Left lung (tissue), 10 donors: Measurements from ENCODE around the gene FCHSD2. TPM values are rescaled to one million over a fixed set of nuclear protein-coding genes. Genes with fewer than 3 reads are reported as not detected.

Source experiments
- ATAC-seq: fragments of 200-7000 bp; cut with Tn5 transposase; one replicate; pipeline ENCODE4 v1.9.1; 2020; ENCODE audit warnings: moderate library complexity
- DNase-seq, 4 donors: peaks; one replicate each; pipeline ENCODE4 v3.0.0-alpha.2; 2013 to 2020
- H3K27ac ChIP-seq, 2 donors: fragments of 200-600 bp; sonication (generic) in 1 of 2; one replicate each; pipeline versions ENCODE4 v1.5.0 to v1.8.0; 2020 to 2021
- H3K27me3 ChIP-seq, 2 donors: fragments of 200-600 bp; sonication (generic) in 1 of 2; one replicate each; pipeline versions ENCODE4 v1.5.0 to v1.8.0; 2020 to 2021
- H3K36me3 ChIP-seq, 2 donors: fragments of 200-600 bp; sonication (generic) in 1 of 2; one replicate each; pipeline versions ENCODE4 v1.5.0 to v1.8.0; 2020 to 2021
- H3K4me1 ChIP-seq, 2 donors: fragments of 200-600 bp; one replicate each; pipeline ENCODE4 v1.8.0; 2021
- H3K4me3 ChIP-seq, 2 donors: fragments of 200-600 bp; sonication (generic) in 1 of 2; one replicate each; pipeline versions ENCODE4 v1.5.0 to v1.8.0; 2020 to 2021; ENCODE audit warnings: mild to moderate bottlenecking in 1 of 2
- H3K9me3 ChIP-seq, 2 donors: fragments of 200-600 bp; sonication (generic) in 1 of 2; one replicate each; pipeline versions ENCODE4 v1.5.0 to v1.8.0; 2020 to 2021
- CTCF ChIP-seq, 2 donors: fragments of 200-600 bp; sonication (generic) in 1 of 2; IDR thresholded peaks; one replicate each; pipeline versions ENCODE4 v1.5.0 to v1.8.0; 2021; ENCODE audit warnings: antibody characterized with exemption in 2 of 2
- intact Hi-C, 2 donors: fragments of 100-400 bp; cut with DNase I; formaldehyde crosslinking; loops; one replicate each; pipeline versions ENCODE4 v1.11.2 to v1.14.2; 2022
- polyA plus RNA-seq, 6 donors: library from polyadenylated mRNA; unstranded; fragments of 120-200 nt; gene quantifications; one replicate each; pipeline ENCODE4 v1.2.1, GENCODE V29; 2013; ENCODE audit not compliant: insufficient read length in 6 of 6
- total RNA-seq, 2 donors: library from RNA; stranded (reverse); fragmentation: NEBNext Ultra II Directional; extraction: Animal tissue kit (Norgen Biotek cat#: 25700); gene quantifications; one replicate each; pipeline ENCODE4 v1.2.1, GENCODE V29; 2021
- donor health status: DM: no; HTN: yes; CAD: no.
- donor health status: DM: no; HTN: no; CAD: no.

The FCHSD2 gene
- total and polyA plus RNA-seq, 8 donors: 46.2 to 58.2 (median 48.5) TPM

DNA sequence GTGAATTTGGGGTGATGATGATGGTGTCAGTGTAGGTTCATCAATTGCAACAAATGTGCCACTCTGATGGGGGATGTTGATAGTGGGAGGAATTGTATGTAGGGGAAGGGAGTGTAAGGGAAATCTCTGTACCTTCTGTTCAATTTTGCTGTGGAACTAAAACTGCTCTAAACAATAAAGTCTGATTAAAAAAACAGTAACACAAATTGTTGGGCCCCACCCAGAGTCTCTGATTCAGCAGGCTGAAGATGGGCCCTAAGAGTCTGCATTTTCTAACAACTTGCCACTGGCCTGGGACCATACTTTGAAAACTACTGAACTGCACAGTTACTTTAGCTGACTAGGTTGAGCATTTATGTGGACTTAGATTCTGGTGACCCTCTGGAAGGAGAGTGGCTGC, 214.7 kb downstream of the FCHSD2 start:
- no peaks in the 10 kb centered on the region for H3K9me3 ChIP-seq
- no peaks in the 10 kb centered on the region for H3K27me3 ChIP-seq
- intact Hi-C loops: loop anchor here in 1 of 2 donors (10.0 kb wide), 1 partner anchor 247 kb away; no protein-coding TSS in a partner anchor
- H3K4me3 ChIP-seq: no peak overlapping the region
- no peak for TF ChIP-seq CTCF (IDR thresholded peaks at IDR 0.05)
- no peak for DNase-seq
- H3K36me3 ChIP-seq: no peaks in the 10 kb centered on the region
- no peak overlapping the region for H3K27ac ChIP-seq
- no peak for ATAC-seq
- H3K4me1 ChIP-seq: peaks cover 4 to 36% of the 10 kb centered on the region in 2 donors

DNA sequence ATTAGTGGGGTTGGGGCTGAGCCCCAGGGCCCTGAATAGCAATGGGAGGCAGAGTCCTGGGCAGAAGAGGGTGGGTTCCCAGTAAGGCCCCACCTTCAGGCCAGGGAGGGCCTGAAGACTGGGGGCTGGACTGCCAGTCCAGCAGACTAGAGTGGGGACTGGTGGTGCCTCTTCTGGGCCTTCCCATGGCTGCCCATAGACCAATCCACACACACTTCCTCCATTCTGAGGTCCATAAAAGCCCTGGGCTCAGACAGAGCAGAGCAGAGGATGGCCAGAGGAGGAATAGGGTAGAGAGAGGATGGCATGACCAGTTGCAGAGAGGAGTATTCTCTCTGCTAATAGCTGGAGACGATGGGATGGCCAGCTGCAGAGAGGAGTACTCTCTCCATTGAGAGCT, 216.0 kb downstream of the FCHSD2 start:
- ATAC-seq (no peak), DNase-seq (no peak)
- TF ChIP-seq CTCF (IDR thresholded peaks at IDR 0.05): no peak
- no peaks in the 10 kb centered on the region for H3K9me3 ChIP-seq
- H3K4me1 ChIP-seq: peaks cover 4 to 26% of the 10 kb centered on the region in 2 donors
- H3K27me3 ChIP-seq: no peaks in the 10 kb centered on the region
- intact Hi-C loops: loop anchor here in 1 of 2 donors (10.0 kb wide), 1 partner anchor 249 kb away; no protein-coding TSS in a partner anchor
- H3K4me3 ChIP-seq: no peak overlapping the region
- H3K27ac ChIP-seq: no peak overlapping the region
- H3K36me3 ChIP-seq: peaks cover 0 to 4% of the 10 kb centered on the region in 2 donors

GRCh38 chr11:72925656-72926055, 216.5 kb downstream of the FCHSD2 start:
- intact Hi-C loops: loop anchor here in 1 of 2 donors (10.0 kb wide), 1 partner anchor 249 kb away; no protein-coding TSS in a partner anchor
- H3K4me1 ChIP-seq: peaks cover 4 to 25% of the 10 kb centered on the region in 2 donors
- H3K9me3 ChIP-seq: no peaks in the 10 kb centered on the region
- peaks cover 0 to 4% of the 10 kb centered on the region in 2 donors for H3K36me3 ChIP-seq
- H3K4me3 ChIP-seq: no peak overlapping the region
- DNase-seq: no peak
- H3K27me3 ChIP-seq: no peaks in the 10 kb centered on the region
- no peak overlapping the region for H3K27ac ChIP-seq
- no peak for ATAC-seq
- no peak for TF ChIP-seq CTCF (IDR thresholded peaks at IDR 0.05)

DNA sequence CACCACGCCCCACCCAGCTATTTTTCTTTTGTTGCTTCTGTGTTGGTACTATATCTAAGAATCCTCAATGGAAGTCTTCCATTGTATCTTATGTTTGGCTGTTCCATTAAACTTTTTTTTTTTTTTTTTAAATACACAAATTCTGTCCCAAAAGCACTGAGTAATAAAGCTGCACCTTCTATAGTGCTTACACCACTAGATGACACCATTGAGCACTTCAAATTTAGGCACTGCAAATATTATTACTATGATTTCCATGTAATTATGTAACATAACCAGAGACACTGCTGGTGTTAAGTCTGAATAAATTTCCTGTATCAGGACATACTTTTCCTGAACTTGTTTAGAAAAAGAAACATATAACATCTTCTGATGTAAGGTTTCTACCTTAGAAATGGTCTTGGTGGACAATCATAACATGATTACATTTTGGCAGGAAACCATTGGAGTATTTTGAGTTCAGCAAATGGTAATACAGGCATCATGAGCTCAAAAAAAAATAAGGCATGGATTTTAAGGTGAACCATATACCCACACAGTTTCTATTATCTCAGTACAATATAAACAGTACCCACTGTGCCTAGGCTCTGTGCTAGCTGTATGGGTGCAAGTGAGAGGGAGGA, 217.4 kb downstream of the FCHSD2 start:
- intact Hi-C loops: loop anchor here in 1 of 2 donors (10.0 kb wide), 1 partner anchor 250 kb away; no protein-coding TSS in a partner anchor
- H3K27me3 ChIP-seq: no peaks in the 10 kb centered on the region
- peak overlapping the region in 1 of 2 donors; percentile 15 for H3K27ac ChIP-seq
- no peak overlapping the region for H3K4me3 ChIP-seq
- peak; percentile 83 for ATAC-seq
- peaks cover 4 to 15% of the 10 kb centered on the region in 2 donors for H3K4me1 ChIP-seq
- TF ChIP-seq CTCF (IDR thresholded peaks at IDR 0.05): peak; percentile 35 to 42
- peaks cover 0 to 4% of the 10 kb centered on the region in 2 donors for H3K36me3 ChIP-seq
- no peaks in the 10 kb centered on the region for H3K9me3 ChIP-seq
- DNase-seq: peak in 2 of 4 donors; percentile 25 to 45

GRCh38 chr11:72921028-72921716, 220.9 kb downstream of the FCHSD2 start:
- Histone ChIP-seq H3K4me1 (peaks cover 4 to 15% of the 10 kb centered on the region in 2 donors), H3K27me3 (no peaks in the 10 kb centered on the region), H3K27ac (no peak overlapping the region), H3K9me3 (no peaks in the 10 kb centered on the region), H3K36me3 (peaks cover 0 to 4% of the 10 kb centered on the region in 2 donors), H3K4me3 (no peak overlapping the region)
- ATAC-seq (no peak), DNase-seq (no peak)
- intact Hi-C loops: loop anchor here in 1 of 2 donors (10.0 kb wide), 1 partner anchor 254 kb away; no protein-coding TSS in a partner anchor
- no peak for TF ChIP-seq CTCF (IDR thresholded peaks at IDR 0.05)
